HUES48 (cell line): ENCODE results near the gene XPO5.
"Not testable (repeated sequence)": the region's sequence is repeated elsewhere in the genome, so short reads cannot be mapped to it uniquely, and the experiment has no call there.

ENCODE experiments used
- H3K27ac ChIP-seq: one replicate; pipeline ENCODE4 v1.7.0; 2013; ENCODE audit warnings: low read depth, low read length, inconsistent platforms
- H3K27me3 ChIP-seq: 2 replicates; pipeline ENCODE4 v1.6.1; 2013; ENCODE audit warnings: mild to moderate bottlenecking, low read length; ENCODE audit not compliant: control insufficient read depth, insufficient read depth
- H3K36me3 ChIP-seq: 2 replicates; pipeline ENCODE4 v1.6.1; 2013; ENCODE audit warnings: low read length; ENCODE audit not compliant: control insufficient read depth, insufficient read depth
- H3K4me1 ChIP-seq: 2 replicates; pipeline ENCODE4 v1.6.1; 2013; ENCODE audit warnings: mild to moderate bottlenecking, low read length; ENCODE audit not compliant: control insufficient read depth, insufficient read depth
- H3K4me3 ChIP-seq: 2 replicates; pipeline ENCODE4 v1.5.1; 2013; ENCODE audit warnings: mild to moderate bottlenecking, low read depth, low read length
- H3K9ac ChIP-seq: 2 replicates; pipeline ENCODE4 v1.6.1; 2013; ENCODE audit warnings: mild to moderate bottlenecking, low read depth, low read length, moderate library complexity
- H3K9me3 ChIP-seq: 2 replicates; pipeline ENCODE4 v1.6.1; 2013; ENCODE audit warnings: low read length; ENCODE audit not compliant: control insufficient read depth, insufficient read depth

The XPO5 gene

DNA sequence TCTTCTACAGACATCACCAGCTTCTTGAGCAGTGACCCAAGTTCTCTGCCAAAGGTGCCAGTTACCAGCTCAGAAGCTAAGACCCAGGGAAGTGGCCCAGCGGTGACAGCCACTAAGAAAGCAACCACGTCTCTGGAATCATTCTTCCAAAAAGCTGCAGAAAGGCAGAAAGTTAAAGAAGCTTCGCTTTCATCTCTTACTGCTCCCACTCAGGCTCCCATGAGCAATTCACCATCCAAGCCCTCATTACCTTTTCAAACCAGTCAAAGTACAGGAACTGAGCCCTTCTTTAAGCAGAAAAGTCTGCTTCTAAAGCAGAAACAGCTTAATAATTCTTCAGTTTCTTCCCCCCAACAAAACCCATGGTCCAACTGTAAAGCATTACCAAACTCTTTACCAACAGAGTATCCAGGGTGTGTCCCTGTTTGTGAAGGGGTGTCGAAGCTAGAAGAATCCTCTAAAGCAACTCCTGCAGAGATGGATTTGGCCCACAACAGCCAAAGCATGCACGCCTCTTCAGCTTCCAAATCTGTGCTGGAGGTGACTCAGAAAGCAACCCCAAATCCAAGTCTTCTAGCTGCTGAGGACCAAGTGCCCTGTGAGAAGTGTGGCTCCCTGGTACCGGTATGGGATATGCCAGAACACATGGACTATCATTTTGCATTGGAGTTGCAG lies 38.0 kb upstream of the XPO5 start:
- Histone ChIP-seq H3K4me3 (no peak overlapping the region), H3K27ac (no peak overlapping the region), H3K36me3 (peaks cover 43% of the 10 kb centered on the region), H3K4me1 (no peaks in the 10 kb centered on the region), H3K9ac (no peak overlapping the region), H3K9me3 (no peaks in the 10 kb centered on the region), H3K27me3 (no peaks in the 10 kb centered on the region)

DNA sequence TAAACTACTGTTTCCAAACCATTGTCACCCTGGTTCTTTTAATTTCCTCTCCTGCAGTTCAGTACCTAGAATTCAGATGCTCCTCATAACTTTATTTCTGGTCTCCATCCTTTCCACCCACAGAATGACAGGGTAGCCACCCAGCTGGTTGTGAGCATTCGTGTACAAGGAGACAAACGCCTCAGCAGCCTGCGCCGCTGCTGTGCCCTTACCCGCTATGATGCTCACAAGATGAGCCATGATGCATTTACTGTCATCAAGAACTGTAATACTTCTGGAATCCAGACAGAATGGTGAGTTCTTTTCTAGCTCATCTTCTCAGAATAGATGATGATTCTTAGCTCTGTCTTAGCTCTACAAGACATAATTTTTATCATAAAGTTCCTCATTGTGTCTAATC lies 34.6 kb upstream of the XPO5 start:
- Histone ChIP-seq H3K4me1 (no peaks in the 10 kb centered on the region), H3K36me3 (peaks cover 50% of the 10 kb centered on the region), H3K9ac (no peak overlapping the region), H3K9me3 (no peaks in the 10 kb centered on the region), H3K27me3 (no peaks in the 10 kb centered on the region), H3K4me3 (no peak overlapping the region), H3K27ac (no peak overlapping the region)

DNA sequence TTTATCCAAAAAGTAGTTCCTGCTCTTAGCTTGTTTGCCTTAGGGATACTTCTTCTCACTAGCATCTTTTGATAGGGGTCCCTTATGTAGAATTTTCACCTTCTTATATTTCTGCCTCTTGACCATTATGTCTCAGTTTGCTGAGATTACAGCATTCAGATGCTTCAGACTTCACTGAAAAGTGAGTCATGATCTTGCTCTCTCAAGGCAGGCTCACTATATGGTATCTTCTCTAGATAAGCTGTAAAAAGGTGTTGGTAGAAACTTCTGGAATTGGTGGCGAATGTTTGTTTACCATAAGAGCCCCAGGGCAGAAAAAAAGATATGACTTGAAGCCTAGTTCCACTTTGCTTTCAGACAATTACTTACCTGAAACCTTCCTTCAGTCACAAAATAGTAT lies 33.6 kb upstream of the XPO5 start:
- Histone ChIP-seq H3K27ac (no peak overlapping the region), H3K36me3 (peaks cover 54% of the 10 kb centered on the region), H3K27me3 (no peaks in the 10 kb centered on the region), H3K9ac (no peak overlapping the region), H3K4me3 (no peak overlapping the region), H3K4me1 (no peaks in the 10 kb centered on the region), H3K9me3 (no peaks in the 10 kb centered on the region)

DNA sequence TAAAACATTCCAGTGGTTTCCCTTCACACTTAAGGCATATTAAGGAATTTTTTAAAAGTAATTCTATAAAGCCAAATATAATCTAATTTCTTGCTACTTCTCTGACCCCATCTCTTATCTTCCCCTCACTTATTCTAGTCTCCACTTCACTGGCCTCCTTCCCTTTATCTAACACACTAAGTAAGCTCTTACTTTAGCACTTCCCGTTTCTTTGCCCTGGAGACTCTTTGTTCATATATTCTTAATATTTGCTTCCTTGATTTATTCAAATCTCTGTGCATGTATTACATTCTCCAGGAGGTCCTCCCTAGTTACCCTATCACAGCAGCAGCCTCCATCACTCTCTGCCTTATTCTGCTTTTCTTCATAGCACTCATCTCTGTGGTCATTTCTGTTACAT lies 33.0 kb upstream of the XPO5 start:
- H3K4me3 ChIP-seq: no peak overlapping the region
- H3K4me1 ChIP-seq: no peaks in the 10 kb centered on the region
- no peak overlapping the region for H3K9ac ChIP-seq
- peaks cover 53% of the 10 kb centered on the region for H3K36me3 ChIP-seq
- H3K27me3 ChIP-seq: no peaks in the 10 kb centered on the region
- no peak overlapping the region for H3K27ac ChIP-seq
- H3K9me3 ChIP-seq: no peaks in the 10 kb centered on the region

DNA sequence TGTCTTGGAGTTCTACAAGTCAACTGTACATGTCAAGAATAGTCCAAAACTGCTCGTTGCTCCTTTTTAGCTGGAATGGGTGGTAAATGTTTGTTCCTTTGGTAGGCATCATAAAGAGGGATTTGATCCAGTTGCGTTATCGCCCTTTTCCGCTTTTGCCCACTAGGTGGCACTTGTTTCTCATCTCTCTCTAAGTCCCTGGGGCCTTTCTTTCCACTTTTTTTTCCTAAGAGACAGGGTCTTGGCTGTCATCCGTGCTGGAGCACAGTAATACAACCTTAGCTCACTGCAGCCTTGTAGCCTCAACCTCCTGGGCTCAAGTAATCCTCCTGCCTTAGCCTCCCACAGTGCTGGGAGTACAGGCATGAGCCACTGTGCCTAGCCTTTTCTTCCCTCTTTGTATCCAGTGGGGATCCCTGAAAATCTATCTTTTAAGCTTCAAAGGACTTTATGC lies 32.5 kb upstream of the XPO5 start:
- Histone ChIP-seq H3K4me1 (no peaks in the 10 kb centered on the region), H3K4me3 (no peak overlapping the region), H3K27me3 (no peaks in the 10 kb centered on the region), H3K36me3 (peaks cover 53% of the 10 kb centered on the region), H3K9ac (no peak overlapping the region), H3K27ac (no peak overlapping the region), H3K9me3 (no peaks in the 10 kb centered on the region)

DNA sequence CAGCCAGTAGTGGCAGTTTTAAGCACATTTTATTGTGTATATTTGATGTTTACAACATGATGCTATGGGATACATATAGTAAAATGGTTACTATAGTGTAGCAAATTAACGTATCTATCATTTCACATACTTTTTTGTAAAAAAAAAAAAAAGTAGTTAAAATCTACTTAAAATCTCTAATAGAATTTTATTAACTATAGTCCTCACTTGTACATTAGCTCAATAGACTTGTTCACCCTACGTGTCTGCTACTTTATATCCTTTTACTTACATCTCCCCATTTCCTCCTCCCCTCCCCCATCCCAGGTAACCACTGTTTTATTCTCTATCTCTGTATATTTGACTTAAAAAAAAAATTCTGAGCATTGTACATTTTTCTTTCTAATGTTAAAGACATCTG lies 30.2 kb upstream of the XPO5 start:
- Histone ChIP-seq H3K4me3 (no peak overlapping the region), H3K9me3 (no peaks in the 10 kb centered on the region), H3K9ac (no peak overlapping the region), H3K36me3 (peaks cover 45% of the 10 kb centered on the region), H3K4me1 (no peaks in the 10 kb centered on the region), H3K27ac (no peak overlapping the region), H3K27me3 (no peaks in the 10 kb centered on the region)

DNA sequence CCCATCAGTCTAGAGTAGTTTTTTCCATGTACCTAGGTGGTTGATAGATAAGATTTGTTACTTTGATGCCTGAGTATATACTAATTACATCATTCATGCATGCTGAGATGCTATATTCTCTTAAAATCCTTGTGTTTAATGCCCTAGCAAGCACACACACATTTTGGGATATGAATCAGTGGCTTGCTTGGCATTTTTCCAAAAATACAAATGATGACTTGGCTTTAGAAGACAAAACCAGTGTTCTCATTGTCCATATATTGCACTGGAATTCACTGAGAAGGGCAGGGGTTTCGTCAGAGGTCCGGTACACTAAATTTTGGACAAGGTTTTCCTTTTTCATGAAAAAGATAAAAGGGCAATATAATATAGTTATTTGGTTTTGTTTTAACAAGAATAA lies 28.3 kb upstream of the XPO5 start:
- H3K9ac ChIP-seq: no peak overlapping the region
- no peak overlapping the region for H3K4me3 ChIP-seq
- H3K27ac ChIP-seq: no peak overlapping the region
- no peaks in the 10 kb centered on the region for H3K4me1 ChIP-seq
- no peaks in the 10 kb centered on the region for H3K27me3 ChIP-seq
- no peaks in the 10 kb centered on the region for H3K9me3 ChIP-seq
- peaks cover 36% of the 10 kb centered on the region for H3K36me3 ChIP-seq

DNA sequence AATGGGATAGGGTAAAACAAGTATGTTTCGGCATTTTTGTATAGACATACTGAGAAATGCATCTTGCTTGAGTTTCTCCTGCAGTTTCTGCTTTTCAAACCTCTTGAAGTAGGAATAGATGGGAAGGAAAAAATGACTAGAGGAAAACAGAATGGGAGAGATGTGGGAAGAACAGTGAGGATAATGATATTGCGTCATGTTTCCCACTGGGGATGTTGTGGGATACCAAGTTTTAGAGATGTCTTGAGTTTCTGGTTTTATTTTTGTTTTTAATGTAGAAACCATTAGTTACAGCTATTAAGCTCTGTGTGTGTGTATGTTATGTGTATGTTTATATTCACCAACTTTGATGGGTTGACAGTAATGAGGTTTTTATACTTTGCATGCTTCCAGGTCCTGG lies 24.8 kb upstream of the XPO5 start:
- Histone ChIP-seq H3K9ac (no peak overlapping the region), H3K36me3 (peaks cover 36% of the 10 kb centered on the region), H3K4me3 (no peak overlapping the region), H3K27ac (no peak overlapping the region), H3K4me1 (no peaks in the 10 kb centered on the region), H3K9me3 (no peaks in the 10 kb centered on the region), H3K27me3 (no peaks in the 10 kb centered on the region)

DNA sequence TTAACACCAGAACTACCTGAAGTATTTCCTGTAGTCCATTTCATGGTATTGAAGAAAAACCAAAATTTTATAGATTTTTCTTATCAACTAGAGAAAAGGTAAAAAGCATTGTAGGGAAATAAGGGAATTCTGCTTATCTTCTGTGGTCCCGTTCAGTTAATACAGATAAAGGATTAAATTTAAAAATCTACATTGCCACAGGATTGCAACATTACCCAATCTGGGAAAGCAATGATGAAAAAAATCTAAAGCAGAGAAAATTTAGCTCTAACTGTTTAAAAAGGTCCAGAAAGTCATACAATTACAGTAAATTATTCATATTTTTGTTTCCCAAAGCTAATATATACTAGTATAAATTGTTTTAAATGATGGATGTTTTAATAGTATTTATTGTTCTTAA lies 18.1 kb upstream of the XPO5 start:
- Histone ChIP-seq H3K27me3 (no peaks in the 10 kb centered on the region), H3K4me1 (no peaks in the 10 kb centered on the region), H3K4me3 (no peak overlapping the region), H3K27ac (no peak overlapping the region), H3K36me3 (peaks cover 30% of the 10 kb centered on the region), H3K9ac (no peak overlapping the region), H3K9me3 (no peaks in the 10 kb centered on the region)

DNA sequence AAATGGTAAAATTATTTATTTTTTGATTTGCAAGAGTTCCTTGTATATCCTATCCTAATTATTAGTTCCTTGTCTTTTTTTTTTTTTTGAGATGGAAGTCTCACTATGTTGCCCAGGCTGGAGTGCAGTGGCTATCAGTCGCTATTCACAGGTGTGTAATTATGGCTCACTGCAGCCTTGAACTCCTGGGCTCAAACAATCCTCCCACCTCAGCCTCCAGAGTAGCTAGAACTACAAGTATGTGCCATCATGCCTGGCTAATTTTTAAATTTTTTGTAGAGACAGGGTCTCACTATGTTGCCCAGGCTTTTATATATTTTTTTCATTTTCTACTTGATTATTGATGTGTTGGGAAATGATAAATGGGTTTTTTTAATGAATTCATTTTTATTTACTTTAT lies 13.7 kb upstream of the XPO5 start:
- not testable (repeated sequence) for H3K4me3 ChIP-seq, H3K4me1 ChIP-seq, H3K9me3 ChIP-seq, H3K9ac ChIP-seq, H3K27me3 ChIP-seq, H3K27ac ChIP-seq
- H3K36me3 ChIP-seq: peaks cover 55% of the 10 kb centered on the region

DNA sequence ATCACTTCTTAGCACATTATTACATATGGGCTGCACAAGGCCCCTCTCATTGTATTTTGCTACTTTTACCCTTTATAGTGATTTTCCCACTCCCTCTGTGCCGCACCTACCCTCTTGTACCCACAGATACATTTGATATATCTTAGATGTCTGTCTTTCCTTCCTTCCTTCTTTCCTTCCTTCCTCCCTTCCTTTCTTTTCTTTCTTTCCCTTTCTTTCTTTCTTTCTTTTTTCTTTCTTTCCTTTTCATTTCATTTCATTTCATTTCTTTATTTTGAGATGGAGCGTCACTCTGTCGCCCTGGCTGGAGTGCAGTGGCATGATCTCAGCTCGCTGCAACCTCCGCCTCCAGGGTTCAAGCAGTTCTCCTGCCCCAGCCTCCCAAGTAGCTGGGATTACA lies 12.4 kb upstream of the XPO5 start:
- Histone ChIP-seq H3K4me3 (no peak overlapping the region), H3K4me1 (no peaks in the 10 kb centered on the region), H3K27me3 (no peaks in the 10 kb centered on the region), H3K36me3 (peaks cover 68% of the 10 kb centered on the region), H3K27ac (no peak overlapping the region), H3K9ac (no peak overlapping the region), H3K9me3 (no peaks in the 10 kb centered on the region)
